ENCODE measurements around the gene PLD5.

- TF ChIP-seq POLR2AphosphoS5 (IDR thresholded peaks at IDR 0.05; ENCODE audit: low read depth, low read length) (no peak), POLR2A (IDR thresholded peaks at IDR 0.05; ENCODE audit: low read depth, low read length) (no peak)
Measured at GRCh38 chr1:242211254-242212022, 313.1 kb downstream of the PLD5 start.

All from GM12891 (cell line).